Endothelial cell (in vitro differentiated cells): ENCODE measurements around the gene KSR1. TPM values are rescaled to one million over a fixed set of nuclear protein-coding genes. Genes with fewer than 3 reads are reported as not detected.
A peak's percentile ranks its signal among the peaks of the same experiment; 100 is the strongest.

Experiments used
- DNase-seq: peaks from one replicate; pipeline ENCODE4 v3.0.0; 2021; ENCODE audit warnings: low spot score
- H3K27ac Mint-ChIP-seq: one replicate; pipeline ENCODE4 v1.8.0; 2021; ENCODE audit warnings: mixed read lengths, inconsistent platforms; ENCODE audit not compliant: unreplicated experiment
- H3K27me3 Mint-ChIP-seq: one replicate; pipeline ENCODE4 v1.8.0; 2021; ENCODE audit warnings: mild to moderate bottlenecking, moderate library complexity, mixed read lengths, inconsistent platforms; ENCODE audit not compliant: unreplicated experiment
- H3K36me3 Mint-ChIP-seq: one replicate; pipeline ENCODE4 v1.8.0; 2021; ENCODE audit warnings: mild to moderate bottlenecking, low read depth, mixed read lengths, inconsistent platforms; ENCODE audit not compliant: unreplicated experiment
- H3K4me1 Mint-ChIP-seq: one replicate; pipeline ENCODE4 v1.8.0; 2021; ENCODE audit warnings: mild to moderate bottlenecking, mixed read lengths, inconsistent platforms; ENCODE audit not compliant: unreplicated experiment
- H3K4me3 Mint-ChIP-seq: one replicate; pipeline ENCODE4 v1.8.0; 2021; ENCODE audit warnings: mild to moderate bottlenecking, mixed read lengths, inconsistent platforms; ENCODE audit not compliant: unreplicated experiment
- H3K9me3 Mint-ChIP-seq: one replicate; pipeline ENCODE4 v1.8.0; 2021; ENCODE audit warnings: mixed read lengths, inconsistent platforms; ENCODE audit not compliant: unreplicated experiment
- total RNA-seq: library from RNA; stranded (reverse); fragmentation: NEBNext Ultra II Directional; extraction: Animal tissue kit (Norgen Biotek cat#: 25700); gene quantifications from one replicate; pipeline ENCODE4 v1.2.1, GENCODE V29; 2021; ENCODE audit not compliant: unreplicated experiment
- TF ChIP-seq, protein P1 (sequence below): fragments of 200-600 bp; sonication (generic); IDR thresholded peaks from one replicate; pipeline ENCODE4 v1.5.0; 2021; ENCODE audit warnings: antibody characterized with exemption; ENCODE audit not compliant: unreplicated experiment

KSR1 gene
- total RNA-seq, 1 donor from 2014 or later, result 65.2 TPM

GRCh38 chr17:27525316-27525715 lies 69.1 kb downstream of the KSR1 start:
- no peak for DNase-seq
- Mint-ChIP-seq H3K4me3 (no peak overlapping the region), H3K4me1 (peaks cover 34% of the 10 kb centered on the region), H3K27me3 (peaks cover 4% of the 10 kb centered on the region), H3K27ac (no peak overlapping the region), H3K36me3 (no peaks in the 10 kb centered on the region), H3K9me3 (no peaks in the 10 kb centered on the region)
- TF ChIP-seq, protein P1, sequence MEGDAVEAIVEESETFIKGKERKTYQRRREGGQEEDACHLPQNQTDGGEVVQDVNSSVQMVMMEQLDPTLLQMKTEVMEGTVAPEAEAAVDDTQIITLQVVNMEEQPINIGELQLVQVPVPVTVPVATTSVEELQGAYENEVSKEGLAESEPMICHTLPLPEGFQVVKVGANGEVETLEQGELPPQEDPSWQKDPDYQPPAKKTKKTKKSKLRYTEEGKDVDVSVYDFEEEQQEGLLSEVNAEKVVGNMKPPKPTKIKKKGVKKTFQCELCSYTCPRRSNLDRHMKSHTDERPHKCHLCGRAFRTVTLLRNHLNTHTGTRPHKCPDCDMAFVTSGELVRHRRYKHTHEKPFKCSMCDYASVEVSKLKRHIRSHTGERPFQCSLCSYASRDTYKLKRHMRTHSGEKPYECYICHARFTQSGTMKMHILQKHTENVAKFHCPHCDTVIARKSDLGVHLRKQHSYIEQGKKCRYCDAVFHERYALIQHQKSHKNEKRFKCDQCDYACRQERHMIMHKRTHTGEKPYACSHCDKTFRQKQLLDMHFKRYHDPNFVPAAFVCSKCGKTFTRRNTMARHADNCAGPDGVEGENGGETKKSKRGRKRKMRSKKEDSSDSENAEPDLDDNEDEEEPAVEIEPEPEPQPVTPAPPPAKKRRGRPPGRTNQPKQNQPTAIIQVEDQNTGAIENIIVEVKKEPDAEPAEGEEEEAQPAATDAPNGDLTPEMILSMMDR, result no peak

- TF ChIP-seq, protein P1, result no peak
- H3K27me3 Mint-ChIP-seq, result peaks cover 4% of the 10 kb centered on the region
- H3K27ac Mint-ChIP-seq, result no peak overlapping the region
- DNase-seq, result no peak
- no peak overlapping the region for H3K4me3 Mint-ChIP-seq
- no peaks in the 10 kb centered on the region for H3K9me3 Mint-ChIP-seq
- no peaks in the 10 kb centered on the region for H3K36me3 Mint-ChIP-seq
- peaks cover 28% of the 10 kb centered on the region for H3K4me1 Mint-ChIP-seq
Measured at GRCh38 chr17:27525836-27526603, 69.8 kb downstream of the KSR1 start.

GRCh38 chr17:27526604-27527002 lies 70.4 kb downstream of the KSR1 start:
- no peak overlapping the region for H3K4me3 Mint-ChIP-seq
- no peak overlapping the region for H3K27ac Mint-ChIP-seq
- DNase-seq, result peak; percentile 32
- TF ChIP-seq, protein P1, result no peak
- H3K9me3 Mint-ChIP-seq, result no peaks in the 10 kb centered on the region
- peaks cover 4% of the 10 kb centered on the region for H3K27me3 Mint-ChIP-seq
- H3K36me3 Mint-ChIP-seq, result no peaks in the 10 kb centered on the region
- H3K4me1 Mint-ChIP-seq, result peaks cover 28% of the 10 kb centered on the region

GRCh38 chr17:27529230-27529796 lies 73.1 kb downstream of the KSR1 start:
- no peaks in the 10 kb centered on the region for H3K36me3 Mint-ChIP-seq
- H3K27ac Mint-ChIP-seq, result no peak overlapping the region
- peaks cover 1% of the 10 kb centered on the region for H3K27me3 Mint-ChIP-seq
- TF ChIP-seq, protein P1, result no peak
- H3K4me1 Mint-ChIP-seq, result peaks cover 23% of the 10 kb centered on the region
- H3K9me3 Mint-ChIP-seq, result no peaks in the 10 kb centered on the region
- H3K4me3 Mint-ChIP-seq, result no peak overlapping the region
- DNase-seq, result no peak

- Mint-ChIP-seq H3K4me3 (no peak overlapping the region), H3K4me1 (peaks cover 28% of the 10 kb centered on the region), H3K27me3 (peaks cover 1% of the 10 kb centered on the region), H3K36me3 (peaks cover 3% of the 10 kb centered on the region), H3K9me3 (no peaks in the 10 kb centered on the region), H3K27ac (no peak overlapping the region)
- DNase-seq, result no peak
- TF ChIP-seq, protein P1, result no peak
Measured at GRCh38 chr17:27530764-27531391, 74.6 kb downstream of the KSR1 start.
